Liver (tissue), 9 donors: ENCODE data around the gene RABL6. TPM values are rescaled to one million over a fixed set of nuclear protein-coding genes. Genes with fewer than 3 reads are reported as not detected.

Experiments
- DNase-seq: peaks from one replicate; pipeline ENCODE4 v3.0.0-alpha.2; 2017; ENCODE audit warnings: low spot score
- H3K27ac ChIP-seq, 2 donors: one replicate each; pipeline ENCODE4 v1.7.0; 2013; ENCODE audit warnings: inconsistent platforms in 2 of 2, low read length in 2 of 2, control low read depth in 1 of 2, low read depth in 1 of 2, mild to moderate bottlenecking in 1 of 2
- H3K27me3 ChIP-seq, 4 donors: one replicate each; pipeline versions ENCODE4 v1.6.1 to v1.7.0; 2013; ENCODE audit warnings: low read length in 3 of 4, inconsistent platforms in 1 of 4, mild to moderate bottlenecking in 1 of 4, moderate library complexity in 1 of 4; ENCODE audit not compliant: control insufficient read depth in 4 of 4, insufficient read depth in 4 of 4
- H3K36me3 ChIP-seq, 4 donors: one replicate each; pipeline versions ENCODE4 v1.6.1 to v1.7.0; 2013; ENCODE audit warnings: low read length in 3 of 4, mild to moderate bottlenecking in 3 of 4, low read depth in 1 of 4, moderate library complexity in 1 of 4; ENCODE audit not compliant: control insufficient read depth in 4 of 4, insufficient read depth in 3 of 4
- H3K4me1 ChIP-seq, 4 donors: one replicate each; pipeline versions ENCODE4 v1.6.1 to v1.7.0; 2013; ENCODE audit warnings: low read length in 3 of 4, mild to moderate bottlenecking in 3 of 4, moderate library complexity in 1 of 4; ENCODE audit not compliant: control insufficient read depth in 4 of 4, insufficient read depth in 4 of 4
- H3K4me3 ChIP-seq, 3 donors: one replicate each; pipeline versions ENCODE4 v1.6.1 to v1.7.0; 2013; ENCODE audit warnings: low read length in 3 of 3, control low read depth in 1 of 3, low read depth in 1 of 3, mild to moderate bottlenecking in 1 of 3
- H3K9ac ChIP-seq, 2 donors: one replicate each; pipeline ENCODE4 v1.7.0; 2013; ENCODE audit warnings: low read length in 2 of 2, mild to moderate bottlenecking in 2 of 2, moderate library complexity in 2 of 2, control low read depth in 1 of 2, low read depth in 1 of 2
- H3K9me3 ChIP-seq, 4 donors: one replicate each; pipeline versions ENCODE4 v1.6.1 to v1.7.0; 2013; ENCODE audit warnings: low read length in 3 of 4; ENCODE audit not compliant: control insufficient read depth in 4 of 4
- ATF3 ChIP-seq: IDR thresholded peaks from 2 replicates; pipeline ENCODE4 v1.6.1; 2016; ENCODE audit warnings: antibody characterized with exemption
- CTCF ChIP-seq: fragments of 150-350 bp; IDR thresholded peaks from 2 replicates; pipeline ENCODE4 v1.5.1; 2017; ENCODE audit warnings: improper control_type of control experiment, low read depth, low read length; ENCODE audit not compliant: missing input control
- FOXA1 ChIP-seq: IDR thresholded peaks from 2 replicates; pipeline ENCODE4 v1.6.1; 2016; ENCODE audit warnings: antibody characterized with exemption
- FOXA2 ChIP-seq: IDR thresholded peaks from 2 replicates; pipeline ENCODE4 v1.6.1; 2016; ENCODE audit warnings: antibody characterized with exemption
- GABPA ChIP-seq, 2 donors: IDR thresholded peaks in 1 of 2; conservative IDR thresholded peaks in 1 of 2; 2 replicates each; pipeline ENCODE4 v1.6.1; 2016; ENCODE audit warnings: antibody characterized with exemption in 2 of 2, mild to moderate bottlenecking in 1 of 2, moderate library complexity in 1 of 2
- HNF4A ChIP-seq, 2 donors: conservative IDR thresholded peaks; 2 replicates each; pipeline ENCODE4 v1.6.1; 2016; ENCODE audit warnings: antibody characterized with exemption in 2 of 2, mild to moderate bottlenecking in 2 of 2
- HNF4G ChIP-seq: IDR thresholded peaks from 2 replicates; pipeline ENCODE4 v1.6.1; 2016; ENCODE audit warnings: antibody characterized with exemption
- JUND ChIP-seq, 2 donors: IDR thresholded peaks; 2 replicates each; pipeline ENCODE4 v1.6.1; 2016; ENCODE audit warnings: antibody characterized with exemption in 2 of 2
- MAX ChIP-seq: IDR thresholded peaks from 2 replicates; pipeline ENCODE4 v1.6.1; 2016; ENCODE audit warnings: antibody characterized with exemption
- NR2F2 ChIP-seq: IDR thresholded peaks from 2 replicates; pipeline ENCODE4 v1.6.1; 2016; ENCODE audit warnings: antibody characterized with exemption
- RAD21 ChIP-seq, 2 donors: IDR thresholded peaks; 2 replicates each; pipeline ENCODE4 v1.6.1; 2016; ENCODE audit warnings: antibody characterized with exemption in 2 of 2, mild to moderate bottlenecking in 2 of 2
- RXRA ChIP-seq, 2 donors: IDR thresholded peaks; 2 replicates each; pipeline ENCODE4 v1.6.1; 2017 to 2018; ENCODE audit warnings: antibody characterized with exemption in 2 of 2, mild to moderate bottlenecking in 1 of 2
- SP1 ChIP-seq: IDR thresholded peaks from 2 replicates; pipeline ENCODE4 v1.6.1; 2018; ENCODE audit warnings: antibody characterized with exemption, mild to moderate bottlenecking
- TAF1 ChIP-seq: conservative IDR thresholded peaks from 2 replicates; pipeline ENCODE4 v1.6.1; 2016; ENCODE audit warnings: antibody characterized with exemption, mild to moderate bottlenecking
- YY1 ChIP-seq: IDR thresholded peaks from 2 replicates; pipeline ENCODE4 v1.6.1; 2016; ENCODE audit warnings: antibody characterized with exemption, mild to moderate bottlenecking
- WGBS: extraction: QIAGEN DNeasy Blood & Tissue Kit; methylation state at CpG from one replicate; pipeline ENCODE4 v1.1.7; 2013; 5-methylcytosine and 5-hydroxymethylcytosine counted together
- polyA plus RNA-seq, 2 donors: library from polyadenylated mRNA; stranded (reverse) in 1 of 2; unstranded in 1 of 2; fragments of 200-250 nt in 1 of 2; fragments of >200 nt in 1 of 2; fragmentation: Nextera tagmentation in 1 of 2; extraction: Ambion mirVana in 1 of 2; gene quantifications; one replicate each; pipeline versions ENCODE4 v1.2.1 to v1.2.3, GENCODE V29; 2013 to 2015
- total RNA-seq, 2 donors: library from RNA; depleted of rRNA; stranded (reverse); fragments of >200 nt; gene quantifications; one replicate each; pipeline ENCODE4 v1.2.3, GENCODE V29; 2014
- TF ChIP-seq, protein P1 (sequence below): IDR thresholded peaks from 2 replicates; pipeline ENCODE4 v1.6.1; 2016; ENCODE audit warnings: antibody characterized with exemption, mild to moderate bottlenecking
- TF ChIP-seq, protein P2 (sequence below): IDR thresholded peaks from 2 replicates; pipeline ENCODE4 v1.6.1; 2016; ENCODE audit warnings: antibody characterized with exemption
- donor health status: healthy.
- donor health status: healthy.
- donor health status: healthy.
- donor health status: healthy.
- donor health status: healthy.

RABL6 gene
- total and polyA plus RNA-seq, 4 donors: 3.6 to 32.6 (median 10.7) TPM

DNA sequence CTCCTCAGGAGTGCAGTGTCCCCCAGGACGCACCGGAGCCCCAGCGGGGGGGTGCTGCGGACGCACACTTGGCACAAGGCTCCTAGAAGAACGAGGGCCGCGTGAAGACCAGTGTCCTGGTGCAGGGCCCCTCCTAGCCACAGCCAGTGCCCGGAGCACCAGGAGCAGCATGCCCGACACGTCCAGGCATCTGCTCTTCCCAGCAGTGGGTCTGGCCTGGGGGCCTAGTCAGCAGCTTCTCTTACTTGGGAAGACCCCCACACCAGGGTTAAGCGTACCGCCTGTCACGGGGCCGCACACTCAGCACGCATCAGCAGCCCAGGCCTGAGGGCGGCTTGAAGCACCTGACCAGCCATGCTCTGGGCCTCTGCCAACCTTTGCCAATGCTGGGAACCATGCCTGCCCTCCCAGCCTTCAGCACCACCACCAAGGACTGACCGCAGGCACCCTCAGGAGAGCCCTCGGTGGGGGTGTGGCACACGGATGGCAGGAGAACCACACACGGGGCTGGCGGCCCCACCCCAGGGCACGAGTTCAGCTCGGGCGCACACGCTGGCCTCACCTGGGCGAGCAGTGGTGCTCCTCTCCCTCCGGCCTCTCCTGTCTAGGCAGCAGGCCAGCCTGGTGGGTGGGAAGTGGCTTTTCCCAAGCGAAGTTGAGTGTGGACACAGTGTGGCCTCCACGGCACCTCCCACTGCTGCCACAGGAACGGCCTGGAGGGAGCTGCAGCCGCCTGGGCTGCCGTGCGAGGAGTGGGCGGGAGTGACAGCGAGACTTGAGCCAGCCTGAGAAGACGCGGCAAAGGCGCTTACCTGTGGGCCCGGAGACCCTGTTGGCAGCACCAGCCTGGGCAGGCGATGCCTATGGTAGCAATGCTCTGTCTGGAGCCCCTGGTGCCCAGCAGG lies 22.5 kb downstream of the RABL6 start:
- Histone ChIP-seq H3K4me3 (no peak overlapping the region), H3K27me3 (no peaks in the 10 kb centered on the region), H3K4me1 (no peaks in the 10 kb centered on the region), H3K9me3 (no peaks in the 10 kb centered on the region), H3K36me3 (peaks cover 12 to 59% (median 23%) of the 10 kb centered on the region in 4 donors), H3K9ac (no peak overlapping the region), H3K27ac (no peak overlapping the region)
- no peak for DNase-seq
- WGBS: 93% methylated on average over 41 of the region's 41 CpGs
- TF ChIP-seq FOXA1 (no peak), RAD21 (IDR thresholded peaks at IDR 0.05) (no peak), MAX (no peak), JUND (IDR thresholded peaks at IDR 0.05) (no peak), YY1 (no peak), HNF4G (no peak), NR2F2 (no peak), RXRA (IDR thresholded peaks at IDR 0.05) (no peak), GABPA (IDR thresholded peaks at IDR 0.05 in 1 of 2, conservative IDR thresholded peaks at IDR 0.05 in 1 of 2) (no peak), SP1 (no peak), FOXA2 (no peak), CTCF (no peak), ATF3 (no peak), TAF1 (no peak), HNF4A (conservative IDR thresholded peaks at IDR 0.05) (no peak)
- TF ChIP-seq, protein P1, sequence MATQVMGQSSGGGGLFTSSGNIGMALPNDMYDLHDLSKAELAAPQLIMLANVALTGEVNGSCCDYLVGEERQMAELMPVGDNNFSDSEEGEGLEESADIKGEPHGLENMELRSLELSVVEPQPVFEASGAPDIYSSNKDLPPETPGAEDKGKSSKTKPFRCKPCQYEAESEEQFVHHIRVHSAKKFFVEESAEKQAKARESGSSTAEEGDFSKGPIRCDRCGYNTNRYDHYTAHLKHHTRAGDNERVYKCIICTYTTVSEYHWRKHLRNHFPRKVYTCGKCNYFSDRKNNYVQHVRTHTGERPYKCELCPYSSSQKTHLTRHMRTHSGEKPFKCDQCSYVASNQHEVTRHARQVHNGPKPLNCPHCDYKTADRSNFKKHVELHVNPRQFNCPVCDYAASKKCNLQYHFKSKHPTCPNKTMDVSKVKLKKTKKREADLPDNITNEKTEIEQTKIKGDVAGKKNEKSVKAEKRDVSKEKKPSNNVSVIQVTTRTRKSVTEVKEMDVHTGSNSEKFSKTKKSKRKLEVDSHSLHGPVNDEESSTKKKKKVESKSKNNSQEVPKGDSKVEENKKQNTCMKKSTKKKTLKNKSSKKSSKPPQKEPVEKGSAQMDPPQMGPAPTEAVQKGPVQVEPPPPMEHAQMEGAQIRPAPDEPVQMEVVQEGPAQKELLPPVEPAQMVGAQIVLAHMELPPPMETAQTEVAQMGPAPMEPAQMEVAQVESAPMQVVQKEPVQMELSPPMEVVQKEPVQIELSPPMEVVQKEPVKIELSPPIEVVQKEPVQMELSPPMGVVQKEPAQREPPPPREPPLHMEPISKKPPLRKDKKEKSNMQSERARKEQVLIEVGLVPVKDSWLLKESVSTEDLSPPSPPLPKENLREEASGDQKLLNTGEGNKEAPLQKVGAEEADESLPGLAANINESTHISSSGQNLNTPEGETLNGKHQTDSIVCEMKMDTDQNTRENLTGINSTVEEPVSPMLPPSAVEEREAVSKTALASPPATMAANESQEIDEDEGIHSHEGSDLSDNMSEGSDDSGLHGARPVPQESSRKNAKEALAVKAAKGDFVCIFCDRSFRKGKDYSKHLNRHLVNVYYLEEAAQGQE: no peak
- TF ChIP-seq, protein P2, sequence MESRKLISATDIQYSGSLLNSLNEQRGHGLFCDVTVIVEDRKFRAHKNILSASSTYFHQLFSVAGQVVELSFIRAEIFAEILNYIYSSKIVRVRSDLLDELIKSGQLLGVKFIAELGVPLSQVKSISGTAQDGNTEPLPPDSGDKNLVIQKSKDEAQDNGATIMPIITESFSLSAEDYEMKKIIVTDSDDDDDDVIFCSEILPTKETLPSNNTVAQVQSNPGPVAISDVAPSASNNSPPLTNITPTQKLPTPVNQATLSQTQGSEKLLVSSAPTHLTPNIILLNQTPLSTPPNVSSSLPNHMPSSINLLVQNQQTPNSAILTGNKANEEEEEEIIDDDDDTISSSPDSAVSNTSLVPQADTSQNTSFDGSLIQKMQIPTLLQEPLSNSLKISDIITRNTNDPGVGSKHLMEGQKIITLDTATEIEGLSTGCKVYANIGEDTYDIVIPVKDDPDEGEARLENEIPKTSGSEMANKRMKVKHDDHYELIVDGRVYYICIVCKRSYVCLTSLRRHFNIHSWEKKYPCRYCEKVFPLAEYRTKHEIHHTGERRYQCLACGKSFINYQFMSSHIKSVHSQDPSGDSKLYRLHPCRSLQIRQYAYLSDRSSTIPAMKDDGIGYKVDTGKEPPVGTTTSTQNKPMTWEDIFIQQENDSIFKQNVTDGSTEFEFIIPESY: no peak
